Sigmoid colon (tissue), 7 donors: ENCODE results near the gene ZBED4. TPM values are rescaled to one million over a fixed set of nuclear protein-coding genes. Genes with fewer than 3 reads are reported as not detected.
"Not testable (repeated sequence)": the region's sequence is repeated elsewhere in the genome, so short reads cannot be mapped to it uniquely, and the experiment has no call there.

Experiments
- DNase-seq: peaks from one replicate; pipeline ENCODE4 v3.0.0-alpha.2; 2019
- H3K27ac ChIP-seq, 4 donors: fragments of 200-600 bp; sonication (generic); one replicate each; pipeline ENCODE4 v1.5.1; 2016 to 2019; ENCODE audit warnings: mild to moderate bottlenecking in 1 of 4
- H3K27me3 ChIP-seq, 3 donors: fragments of 200-600 bp; sonication (generic); one replicate each; pipeline ENCODE4 v1.5.1; 2019; ENCODE audit warnings: mild to moderate bottlenecking in 1 of 3
- H3K36me3 ChIP-seq, 4 donors: fragments of 200-600 bp; sonication (generic); one replicate each; pipeline ENCODE4 v1.5.1; 2016 to 2019
- H3K4me1 ChIP-seq, 4 donors: fragments of 200-600 bp; sonication (generic); one replicate each; pipeline ENCODE4 v1.5.1; 2017 to 2019
- H3K4me3 ChIP-seq, 4 donors: fragments of 200-600 bp; sonication (generic); one replicate each; pipeline ENCODE4 v1.5.1; 2017 to 2019; ENCODE audit warnings: mild to moderate bottlenecking in 2 of 4, moderate library complexity in 1 of 4
- H3K9me3 ChIP-seq, 4 donors: fragments of 200-600 bp in 3 of 4; sonication (generic) in 3 of 4; one replicate each; pipeline versions ENCODE4 v1.5.1 to v1.6.1; 2013 to 2019
- CTCF ChIP-seq, 4 experiments: fragments of 450-650 bp in 3 of 4; fragments of 200-600 bp in 1 of 4; IDR thresholded peaks; one replicate each; pipeline ENCODE4 v1.5.1; 2016 to 2019; ENCODE audit warnings: antibody characterized with exemption in 4 of 4, mild to moderate bottlenecking in 3 of 4, moderate library complexity in 2 of 4
- EP300 ChIP-seq, 4 donors: sonication (generic); formaldehyde crosslinking; IDR thresholded peaks; one replicate each; pipeline ENCODE4 v1.6.1; 2017; ENCODE audit warnings: antibody characterized with exemption in 4 of 4
- POLR2A ChIP-seq, 2 donors: fragments of 450-650 bp; IDR thresholded peaks; one replicate each; pipeline ENCODE4 v1.6.1; 2016; ENCODE audit warnings: antibody characterized with exemption in 2 of 2, mild to moderate bottlenecking in 2 of 2, moderate library complexity in 2 of 2
- POLR2AphosphoS5 ChIP-seq, 4 donors: sonication (generic); formaldehyde crosslinking; IDR thresholded peaks; one replicate each; pipeline ENCODE4 v1.6.1; 2017; ENCODE audit warnings: antibody characterized with exemption in 4 of 4
- WGBS, 2 donors: extraction: QIAGEN DNeasy Blood & Tissue Kit; methylation state at CpG; one replicate each; pipeline ENCODE4 v1.1.7; 2013; 5-methylcytosine and 5-hydroxymethylcytosine counted together
- intact Hi-C: fragments of 100-400 bp; cut with DNase I; formaldehyde crosslinking; loops from one replicate; pipeline ENCODE4 v1.15.1; 2023
- polyA plus RNA-seq, 3 donors: library from polyadenylated mRNA; stranded (reverse); fragments of 200-250 nt; gene quantifications; one replicate each; pipeline ENCODE4 v1.2.3, GENCODE V29; 2013
- total RNA-seq, 4 donors: library from RNA; depleted of rRNA; stranded (reverse); fragments of >200 nt; gene quantifications; one replicate each; pipeline ENCODE4 v1.1.0, GENCODE V29; 2016
- donor health status: healthy with polysubstance abuse.
- donor health status: Bipolar disorder and iron deficiency.
- donor health status: healthy.

The ZBED4 gene
- total and polyA plus RNA-seq, 7 donors: 2.4 to 10.5 (median 4.6) TPM

DNA sequence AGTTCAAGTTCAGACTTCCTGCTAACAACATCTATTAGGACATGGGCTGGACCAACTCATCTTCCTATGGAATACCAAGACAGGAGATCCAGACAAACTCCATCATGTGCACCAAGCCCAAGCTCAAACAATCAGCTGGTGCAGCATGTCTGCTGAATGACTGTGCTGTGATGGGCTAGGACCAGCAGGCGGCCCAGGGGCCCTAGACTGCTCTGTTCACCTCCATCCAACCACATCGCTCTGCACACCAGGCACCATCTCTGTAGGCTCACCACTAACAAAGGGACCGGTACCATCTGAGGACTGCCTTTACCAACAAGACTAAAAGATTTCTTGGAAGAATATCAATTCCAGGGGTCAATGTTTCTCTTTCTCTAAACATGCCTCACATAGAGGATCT, 36.3 kb upstream of the ZBED4 start:
- Histone ChIP-seq H3K4me3 (no peak overlapping the region), H3K27me3 (no peaks in the 10 kb centered on the region), H3K36me3 (peaks cover 3 to 68% (median 36%) of the 10 kb centered on the region in 4 donors), H3K4me1 (peaks cover 0 to 88% (median 85%) of the 10 kb centered on the region in 4 donors), H3K27ac (peak overlapping the region in 2 of 4 donors; percentile 11 to 51), H3K9me3 (no peaks in the 10 kb centered on the region)
- 93 to 94% methylated on average over 3 of the region's 3 CpGs for WGBS, 2 donors
- DNase-seq: no peak
- intact Hi-C loops: no loop called here
- TF ChIP-seq CTCF (IDR thresholded peaks at IDR 0.05): no peak
- TF ChIP-seq POLR2A (IDR thresholded peaks at IDR 0.05): no peak
- no peak for TF ChIP-seq POLR2AphosphoS5 (IDR thresholded peaks at IDR 0.05)
- no peak for TF ChIP-seq EP300 (IDR thresholded peaks at IDR 0.05)

DNA sequence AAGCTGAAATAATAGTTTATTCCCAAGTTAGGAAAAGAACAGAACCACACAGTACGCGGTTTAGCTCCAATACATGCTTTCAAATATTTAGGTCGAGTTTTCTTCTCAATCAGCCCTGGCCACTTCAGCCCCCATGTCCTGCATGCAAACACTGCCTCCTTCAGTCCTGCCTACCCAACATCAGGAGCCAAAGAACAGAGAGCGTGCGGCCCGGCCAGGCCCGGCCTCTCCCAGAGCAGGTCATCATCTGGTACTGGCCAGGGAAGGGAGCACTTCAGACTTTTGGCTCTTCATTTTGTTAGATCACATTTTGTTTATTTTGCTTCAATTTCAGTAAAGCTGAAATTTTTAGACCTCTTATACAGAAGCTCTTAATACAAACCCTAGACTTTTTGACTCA, 32.7 kb upstream of the ZBED4 start:
- WGBS, 2 donors: 89% methylated on average over 7 of the region's 7 CpGs
- no peaks in the 10 kb centered on the region for H3K27me3 ChIP-seq
- no peak overlapping the region for H3K4me3 ChIP-seq
- intact Hi-C loops: loop anchor here (2.0 kb wide), 1 partner anchor 20 kb away; no protein-coding TSS in a partner anchor
- H3K27ac ChIP-seq: peak overlapping the region; percentile 4 to 52 (median 41)
- H3K9me3 ChIP-seq: no peaks in the 10 kb centered on the region
- TF ChIP-seq POLR2AphosphoS5 (IDR thresholded peaks at IDR 0.05) (no peak), POLR2A (IDR thresholded peaks at IDR 0.05) (no peak), CTCF (IDR thresholded peaks at IDR 0.05) (peak in 1 of 4 experiments; percentile 20)
- no peak for DNase-seq
- peaks cover 14 to 73% (median 50%) of the 10 kb centered on the region in 4 donors for H3K36me3 ChIP-seq
- H3K4me1 ChIP-seq: peaks cover 0 to 86% (median 78%) of the 10 kb centered on the region in 4 donors

DNA sequence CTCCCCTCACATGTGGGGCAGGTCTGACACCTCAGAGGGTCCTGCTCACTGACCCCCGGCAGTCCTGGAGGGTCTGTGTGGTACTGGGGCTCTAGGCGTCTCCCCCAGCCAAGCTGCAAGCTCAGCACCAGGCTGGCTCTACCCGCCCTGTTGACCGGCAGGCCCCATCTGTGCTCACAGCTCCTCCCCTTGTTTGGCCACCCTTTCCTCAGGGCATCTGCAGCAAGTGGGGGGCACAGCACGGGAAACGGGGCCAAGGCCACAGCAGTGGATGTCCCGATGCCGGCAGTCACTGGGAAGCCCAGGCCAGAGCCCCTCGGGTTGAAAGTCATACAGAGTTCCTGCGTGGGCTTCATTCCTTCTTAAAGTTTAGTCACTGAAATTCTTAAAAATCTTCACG, 31.9 kb upstream of the ZBED4 start:
- peaks cover 0 to 82% (median 76%) of the 10 kb centered on the region in 4 donors for H3K4me1 ChIP-seq
- intact Hi-C loops: loop anchor here (2.0 kb wide), 1 partner anchor 21 kb away; no protein-coding TSS in a partner anchor
- not testable (repeated sequence) for DNase-seq, H3K9me3 ChIP-seq, H3K4me3 ChIP-seq, H3K27me3 ChIP-seq
- H3K27ac ChIP-seq: peak overlapping the region in 2 of 4 donors; percentile 50 to 52
- 91 to 94% methylated on average over 11 of the region's 11 CpGs for WGBS, 2 donors
- H3K36me3 ChIP-seq: peaks cover 14 to 71% (median 50%) of the 10 kb centered on the region in 4 donors

DNA sequence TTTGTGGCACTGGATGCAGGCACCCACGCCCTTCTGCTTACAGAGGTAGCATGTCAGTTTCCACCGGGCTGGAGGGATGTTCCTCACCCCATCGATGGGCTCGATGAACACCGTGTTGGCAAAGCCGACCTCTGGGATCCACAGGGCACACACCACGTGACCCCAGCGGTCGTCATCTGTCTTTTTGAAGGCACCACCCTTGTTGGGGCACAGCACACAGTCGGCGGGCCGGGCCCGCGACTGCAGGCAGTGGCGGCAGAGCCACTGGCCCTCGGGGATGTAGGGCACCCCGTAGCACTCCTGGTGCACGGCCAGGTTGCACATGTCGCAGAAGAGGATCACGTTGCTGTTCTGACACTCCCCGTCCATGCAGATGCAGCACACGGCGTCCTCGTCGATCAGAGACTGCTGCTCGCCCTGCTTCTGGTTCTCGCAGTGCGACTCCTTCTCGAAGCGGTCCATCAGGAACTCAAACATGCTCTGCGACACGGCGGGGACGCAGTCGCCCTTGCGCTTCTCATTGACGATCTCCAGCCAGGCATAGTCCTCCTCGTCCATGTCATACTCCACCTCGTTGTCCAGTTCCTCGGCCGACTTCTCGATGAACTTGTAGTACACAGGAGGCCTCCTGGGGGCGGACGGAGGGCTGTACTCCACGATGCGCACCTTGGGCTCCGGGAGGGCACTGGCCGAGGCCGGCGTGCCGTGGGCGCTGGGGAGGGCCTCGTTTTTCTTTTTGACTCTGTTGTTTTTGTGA, 30.2 kb upstream of the ZBED4 start:
- H3K27ac ChIP-seq: no peak overlapping the region
- no peaks in the 10 kb centered on the region for H3K9me3 ChIP-seq
- DNase-seq: no peak
- intact Hi-C loops: no loop called here
- WGBS, 2 donors: 96 to 97% methylated on average over 53 of the region's 53 CpGs
- H3K4me1 ChIP-seq: peaks cover 0 to 72% (median 65%) of the 10 kb centered on the region in 4 donors
- TF ChIP-seq EP300 (IDR thresholded peaks at IDR 0.05) (no peak), CTCF (IDR thresholded peaks at IDR 0.05) (no peak), POLR2AphosphoS5 (IDR thresholded peaks at IDR 0.05) (no peak), POLR2A (IDR thresholded peaks at IDR 0.05) (no peak)
- H3K27me3 ChIP-seq: no peaks in the 10 kb centered on the region
- H3K36me3 ChIP-seq: peaks cover 14 to 54% (median 42%) of the 10 kb centered on the region in 4 donors
- no peak overlapping the region for H3K4me3 ChIP-seq

DNA sequence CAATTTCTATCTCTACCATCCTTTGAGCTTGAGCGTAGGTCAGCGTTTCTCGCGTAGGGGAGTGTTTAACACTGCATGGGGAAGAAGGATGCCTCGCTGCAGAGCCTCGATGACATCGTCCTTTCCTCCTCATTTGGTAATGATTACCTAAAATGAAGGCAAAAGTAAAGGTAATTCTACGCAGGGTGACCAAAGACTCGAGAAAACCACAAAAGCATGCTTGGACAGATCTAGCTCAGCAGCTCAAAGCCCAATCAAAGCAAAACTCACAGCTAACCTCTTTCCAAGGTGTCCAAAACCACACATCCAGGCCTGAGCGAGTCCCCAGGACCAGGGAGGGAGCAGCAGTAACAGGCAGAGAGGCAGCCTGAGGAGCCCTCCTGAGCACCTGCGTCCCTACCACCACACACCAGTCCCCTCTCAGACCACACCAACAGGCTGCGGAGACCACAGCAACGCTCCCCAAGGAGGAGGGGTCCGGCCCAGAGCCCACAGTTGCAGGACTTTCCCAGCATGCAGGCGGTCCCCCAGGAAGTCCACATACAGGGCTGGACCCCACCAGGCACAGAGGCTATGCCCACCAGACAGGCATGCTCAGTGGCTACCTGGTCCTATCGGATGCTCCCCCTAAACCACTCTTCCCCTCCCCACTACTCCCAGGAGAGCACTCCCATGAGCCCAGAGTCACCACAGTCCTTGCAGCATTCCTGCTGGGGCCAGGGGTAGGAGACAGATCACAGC, 29.3 kb upstream of the ZBED4 start:
- no peak for DNase-seq
- Histone ChIP-seq H3K36me3 (peaks cover 14 to 45% (median 36%) of the 10 kb centered on the region in 4 donors), H3K27ac (peak overlapping the region in 3 of 4 donors; percentile 86 to 98 (median 92)), H3K27me3 (no peaks in the 10 kb centered on the region), H3K4me1 (peaks cover 0 to 75% (median 66%) of the 10 kb centered on the region in 4 donors), H3K9me3 (no peaks in the 10 kb centered on the region), H3K4me3 (peak overlapping the region in 1 of 4 donors; percentile 67)
- 75 to 85% methylated on average over 16 of the region's 16 CpGs for WGBS, 2 donors
- TF ChIP-seq POLR2A (IDR thresholded peaks at IDR 0.05) (no peak), POLR2AphosphoS5 (IDR thresholded peaks at IDR 0.05) (no peak), CTCF (IDR thresholded peaks at IDR 0.05) (no peak), EP300 (IDR thresholded peaks at IDR 0.05) (no peak)
- intact Hi-C loops: no loop called here
